HG02763 (cell line): ENCODE results near the gene CBLIF.
"Not testable (repeated sequence)": the region's sequence is repeated elsewhere in the genome, so short reads cannot be mapped to it uniquely, and the experiment has no call there.

Source experiments
- ATAC-seq: cut with Tn5 transposase; IDR thresholded peaks from one replicate; pipeline ENCODE4 v1.9.1; 2021; ENCODE audit warnings: mild to moderate bottlenecking, moderate library complexity; ENCODE audit not compliant: unreplicated experiment

The CBLIF gene

GRCh38 chr11:59800390-59801025, 44.8 kb downstream of the CBLIF start:
- ATAC-seq, result no peak

GRCh38 chr11:59794417-59794816, 50.9 kb downstream of the CBLIF start:
- no peak for ATAC-seq

- no peak for ATAC-seq
These were observed 52.8 kb downstream of the CBLIF start for GRCh38 chr11:59792507-59792906.

- no peak for ATAC-seq
These were observed 53.7 kb downstream of the CBLIF start for GRCh38 chr11:59791639-59792038.

- no peak for ATAC-seq
These were observed 57.5 kb downstream of the CBLIF start for GRCh38 chr11:59787816-59788215.

GRCh38 chr11:59787255-59787588, 58.1 kb downstream of the CBLIF start:
- no peak for ATAC-seq

GRCh38 chr11:59785818-59786217, 59.5 kb downstream of the CBLIF start:
- no peak for ATAC-seq

GRCh38 chr11:59784441-59784840, 60.9 kb downstream of the CBLIF start:
- not testable (repeated sequence) for ATAC-seq

- ATAC-seq, result no peak
These were observed 61.6 kb downstream of the CBLIF start for GRCh38 chr11:59783632-59784090.

- ATAC-seq, result no peak
These were observed 63.2 kb downstream of the CBLIF start for GRCh38 chr11:59782080-59782479.

- ATAC-seq, result no peak
These were observed 65.8 kb downstream of the CBLIF start for GRCh38 chr11:59779487-59779886.
